ENCODE data around the gene ZCCHC10.
"Not testable (repeated sequence)": the region's sequence is repeated elsewhere in the genome, so short reads cannot be mapped to it uniquely, and the experiment has no call there.

ZCCHC10 gene

GRCh38 chr5:133041910-133042309 lies 15.6 kb upstream of the ZCCHC10 start:
- no peak for FAIRE-seq
- DNase-seq (ENCODE audit: low spot score), result no peak

GRCh38 chr5:133041157-133041784 lies 14.9 kb upstream of the ZCCHC10 start:
- no peak for FAIRE-seq
- DNase-seq (ENCODE audit: low spot score), result no peak

- FAIRE-seq; DNase-seq (ENCODE audit: low spot score): not testable (repeated sequence)
These were observed 10.3 kb upstream of the ZCCHC10 start for GRCh38 chr5:133036677-133037076.

- no peak for DNase-seq (ENCODE audit: low spot score)
- FAIRE-seq, result no peak
These were observed 8.9 kb upstream of the ZCCHC10 start for GRCh38 chr5:133035224-133035623.

- no peak for FAIRE-seq
These were observed 7.7 kb upstream of the ZCCHC10 start for GRCh38 chr5:133034064-133034463.

GRCh38 chr5:133032852-133033742 lies 6.7 kb upstream of the ZCCHC10 start:
- FAIRE-seq (no peak), DNase-seq (ENCODE audit: low spot score) (no peak)

More at GRCh38 chr5:133034064-133034463, 7.7 kb upstream of the ZCCHC10 start:
- no peak for DNase-seq (ENCODE audit: low spot score)

GRCh38 chr5:133030343-133031005 lies 4.1 kb upstream of the ZCCHC10 start:
- DNase-seq (ENCODE audit: low spot score), result no peak
- no peak for FAIRE-seq

GRCh38 chr5:133029416-133029815 lies 3.1 kb upstream of the ZCCHC10 start:
- FAIRE-seq (no peak), DNase-seq (ENCODE audit: low spot score) (no peak)

- DNase-seq (ENCODE audit: low spot score) (no peak), FAIRE-seq (no peak)
These were observed 360 bp upstream of the ZCCHC10 start for GRCh38 chr5:133026664-133027153.

GRCh38 chr5:133019471-133019870 lies 6.9 kb downstream of the ZCCHC10 start:
- not testable (repeated sequence) for DNase-seq (ENCODE audit: low spot score); FAIRE-seq

- no peak for FAIRE-seq
- DNase-seq (ENCODE audit: low spot score), result no peak
These were observed 8.4 kb downstream of the ZCCHC10 start for GRCh38 chr5:133017964-133018363.

- no peak for FAIRE-seq
These were observed 10.9 kb downstream of the ZCCHC10 start for GRCh38 chr5:133015466-133015865.

GRCh38 chr5:133008455-133008854 lies 17.9 kb downstream of the ZCCHC10 start:
- not testable (repeated sequence) for DNase-seq (ENCODE audit: low spot score); FAIRE-seq

More at GRCh38 chr5:133015466-133015865, 10.9 kb downstream of the ZCCHC10 start:
- DNase-seq (ENCODE audit: low spot score), result no peak

GRCh38 chr5:133006653-133007052 lies 19.7 kb downstream of the ZCCHC10 start:
- DNase-seq (ENCODE audit: low spot score), result no peak
- FAIRE-seq, result no peak

- FAIRE-seq (no peak), DNase-seq (ENCODE audit: low spot score) (no peak)
These were observed 27.1 kb downstream of the ZCCHC10 start for GRCh38 chr5:132999246-132999645.

GRCh38 chr5:132998556-132998955 lies 27.8 kb downstream of the ZCCHC10 start:
- no peak for DNase-seq (ENCODE audit: low spot score)
- FAIRE-seq, result no peak

- DNase-seq (ENCODE audit: low spot score) (no peak), FAIRE-seq (no peak)
These were observed 30.0 kb downstream of the ZCCHC10 start for GRCh38 chr5:132996307-132996706.

GRCh38 chr5:132987531-132988408 lies 38.6 kb downstream of the ZCCHC10 start:
- DNase-seq (ENCODE audit: low spot score) (no peak), FAIRE-seq (no peak)

GRCh38 chr5:132982971-132983370 lies 43.4 kb downstream of the ZCCHC10 start:
- FAIRE-seq, result not testable (repeated sequence)

GRCh38 chr5:132981288-132981687 lies 45.1 kb downstream of the ZCCHC10 start:
- no peak for FAIRE-seq
- DNase-seq (ENCODE audit: low spot score), result no peak

More at GRCh38 chr5:132982971-132983370, 43.4 kb downstream of the ZCCHC10 start:
- not testable (repeated sequence) for DNase-seq (ENCODE audit: low spot score)

- no peak for FAIRE-seq
- DNase-seq (ENCODE audit: low spot score), result no peak
These were observed 46.4 kb downstream of the ZCCHC10 start for GRCh38 chr5:132979976-132980375.
